Measurements from ENCODE around the gene SNX27. TPM values are rescaled to one million over a fixed set of nuclear protein-coding genes. Genes with fewer than 3 reads are reported as not detected.
"Not testable (repeated sequence)": the region's sequence is repeated elsewhere in the genome, so short reads cannot be mapped to it uniquely, and the experiment has no call there.

The SNX27 gene
- total RNA-seq, 1 donor from 2014 or later = 33.7 TPM

GRCh38 chr1:151733995-151734394 lies 122.1 kb downstream of the SNX27 start:
- intact Hi-C loops (cut with micrococcal nuclease) = loop anchor here (10.0 kb wide), 2 partner anchors 139 to 199 kb away; no protein-coding TSS in a partner anchor
- ATAC-seq, DNase-seq: not testable (repeated sequence)

DNA sequence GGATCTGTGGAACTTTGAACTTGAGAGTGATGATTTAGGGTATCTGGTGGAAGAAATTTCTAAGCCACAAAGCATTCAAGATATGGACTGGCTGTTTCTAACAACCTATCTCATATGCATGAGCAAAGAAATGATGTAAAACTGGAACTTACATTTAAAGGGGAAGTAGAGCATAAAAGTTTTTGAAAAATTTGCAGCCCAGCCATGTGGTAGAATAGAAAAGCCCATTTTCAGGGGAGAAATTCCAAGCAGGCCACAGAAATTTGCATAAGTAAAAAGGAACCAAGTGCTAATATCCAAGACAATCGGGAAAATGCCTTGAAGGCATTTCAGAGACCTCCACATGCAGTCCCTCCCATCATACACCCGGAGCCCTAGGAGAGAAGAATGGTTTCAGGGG lies 125.2 kb downstream of the SNX27 start:
- no peak for DNase-seq
- intact Hi-C loops (cut with micrococcal nuclease) = loop anchor here (5.0 to 10.0 kb wide), 3 partner anchors 45 to 202 kb away; no protein-coding TSS in a partner anchor
- ATAC-seq = no peak

DNA sequence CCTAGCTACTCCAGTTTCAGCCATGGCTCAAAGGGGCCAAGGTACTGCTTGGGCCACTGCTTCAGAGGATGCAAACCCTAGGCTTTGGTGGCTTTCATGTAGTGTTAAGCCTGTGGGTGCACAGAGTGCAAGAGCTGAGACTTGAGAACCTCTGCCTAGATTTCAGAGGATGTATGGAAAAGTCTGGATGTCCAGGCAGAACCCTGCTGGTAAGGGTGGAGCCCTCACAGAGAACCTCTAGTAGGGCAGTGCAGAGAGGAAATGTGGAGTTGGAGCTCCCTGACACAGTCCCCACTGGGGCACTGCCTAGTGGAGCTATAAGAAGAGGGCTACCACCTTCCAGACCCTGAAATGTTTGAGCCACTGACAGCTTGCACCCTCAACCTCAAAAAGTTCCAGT lies 125.6 kb downstream of the SNX27 start:
- no peak for ATAC-seq
- no peak for DNase-seq
- intact Hi-C loops (cut with micrococcal nuclease) = loop anchor here (5.0 to 10.0 kb wide), 3 partner anchors 45 to 203 kb away; no protein-coding TSS in a partner anchor

GRCh38 chr1:151739590-151740355 lies 127.9 kb downstream of the SNX27 start:
- intact Hi-C loops (cut with micrococcal nuclease) = loop anchor here (5.0 to 10.0 kb wide), 3 partner anchors 47 to 205 kb away; no protein-coding TSS in a partner anchor
- no peak for ATAC-seq
- DNase-seq = no peak

DNA sequence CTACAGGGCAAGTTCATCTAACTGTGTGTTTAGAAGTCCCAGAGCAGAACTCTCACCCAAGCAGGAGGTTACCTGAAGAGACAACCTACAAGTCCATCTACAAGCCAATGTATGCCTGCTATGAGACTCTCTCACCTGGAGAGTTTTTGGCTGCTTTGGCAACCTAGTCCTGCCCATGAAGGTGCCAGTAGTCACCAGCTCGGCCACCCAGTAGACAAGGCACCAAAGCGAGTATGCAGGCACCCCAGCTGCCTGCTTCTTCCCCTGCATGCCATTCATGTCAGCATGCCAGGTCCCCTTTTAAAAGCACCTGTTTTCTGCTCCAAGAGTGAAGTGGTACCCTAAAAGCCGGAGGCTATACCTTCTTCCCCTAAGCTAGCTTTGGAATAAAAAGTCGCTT lies 129.7 kb downstream of the SNX27 start:
- no peak for ATAC-seq
- intact Hi-C loops (cut with micrococcal nuclease) = no loop called here

More for the DNA sequence above, 129.7 kb downstream of the SNX27 start:
- no peak for DNase-seq

Other genes with a start within 250 kb of the SNX27 start
- gene SELENBP1, start 239.3 kb upstream of the SNX27 start, total RNA-seq = 99.1 TPM
- gene PSMB4, start 212.5 kb upstream of the SNX27 start, total RNA-seq = 175 TPM
- 46.1 TPM for gene POGZ, start 152.6 kb upstream of the SNX27 start, total RNA-seq
- gene CGN, start 100.7 kb upstream of the SNX27 start, total RNA-seq = 0.92 TPM
- gene TUFT1, start 71.7 kb upstream of the SNX27 start, total RNA-seq = 3.1 TPM
- not detected for gene CELF3, start 104.8 kb downstream of the SNX27 start, total RNA-seq
- gene RIIAD1, start 109.5 kb downstream of the SNX27 start, total RNA-seq = 4.4 TPM
- 42.7 TPM for gene MRPL9, start 151.4 kb downstream of the SNX27 start, total RNA-seq
- gene TDRKH, start 178.4 kb downstream of the SNX27 start, total RNA-seq = 5.5 TPM
- gene LINGO4, start 193.4 kb downstream of the SNX27 start, total RNA-seq = 0.67 TPM
- 13.0 TPM for gene RORC, start 219.8 kb downstream of the SNX27 start, total RNA-seq
- gene C2CD4D, start 227.8 kb downstream of the SNX27 start, total RNA-seq = not detected
- not detected for gene THEM5, start 241.7 kb downstream of the SNX27 start, total RNA-seq

All from left ventricle myocardium superior (tissue), 1 donor.